ENCODE results near the gene KDM7A. TPM values are rescaled to one million over a fixed set of nuclear protein-coding genes. Genes with fewer than 3 reads are reported as not detected.

The KDM7A gene
- total and polyA plus RNA-seq, 12 donors, result 2.7 to 16.4 (median 11.8) TPM

DNA sequence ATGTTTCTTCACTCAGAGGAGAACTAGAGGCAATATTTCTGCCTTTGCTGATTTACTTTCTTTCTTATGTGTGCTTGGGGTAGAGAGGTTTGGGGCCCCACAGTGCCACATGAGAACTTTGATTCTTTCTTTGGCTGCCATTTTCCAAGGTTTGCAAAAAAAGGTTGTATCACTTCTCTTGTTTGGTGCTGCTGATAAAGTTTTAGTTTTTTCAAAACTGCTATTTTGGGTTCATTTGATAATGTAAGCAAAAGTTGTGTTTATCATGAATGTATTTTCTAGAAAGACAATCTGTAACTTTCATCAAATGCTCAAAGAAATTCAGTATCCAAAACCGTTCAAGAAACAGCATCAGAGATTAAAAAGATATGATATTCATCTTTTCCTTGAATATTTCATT is 83.4 kb downstream of the KDM7A start:
- 76 to 81% methylated on average over 1 of the region's 1 CpG for WGBS, 2 donors
- ATAC-seq, result no peak
- TF ChIP-seq, protein P1, sequence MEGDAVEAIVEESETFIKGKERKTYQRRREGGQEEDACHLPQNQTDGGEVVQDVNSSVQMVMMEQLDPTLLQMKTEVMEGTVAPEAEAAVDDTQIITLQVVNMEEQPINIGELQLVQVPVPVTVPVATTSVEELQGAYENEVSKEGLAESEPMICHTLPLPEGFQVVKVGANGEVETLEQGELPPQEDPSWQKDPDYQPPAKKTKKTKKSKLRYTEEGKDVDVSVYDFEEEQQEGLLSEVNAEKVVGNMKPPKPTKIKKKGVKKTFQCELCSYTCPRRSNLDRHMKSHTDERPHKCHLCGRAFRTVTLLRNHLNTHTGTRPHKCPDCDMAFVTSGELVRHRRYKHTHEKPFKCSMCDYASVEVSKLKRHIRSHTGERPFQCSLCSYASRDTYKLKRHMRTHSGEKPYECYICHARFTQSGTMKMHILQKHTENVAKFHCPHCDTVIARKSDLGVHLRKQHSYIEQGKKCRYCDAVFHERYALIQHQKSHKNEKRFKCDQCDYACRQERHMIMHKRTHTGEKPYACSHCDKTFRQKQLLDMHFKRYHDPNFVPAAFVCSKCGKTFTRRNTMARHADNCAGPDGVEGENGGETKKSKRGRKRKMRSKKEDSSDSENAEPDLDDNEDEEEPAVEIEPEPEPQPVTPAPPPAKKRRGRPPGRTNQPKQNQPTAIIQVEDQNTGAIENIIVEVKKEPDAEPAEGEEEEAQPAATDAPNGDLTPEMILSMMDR (IDR thresholded peaks at IDR 0.05), result no peak
- Histone ChIP-seq H3K27me3 (no peaks in the 10 kb centered on the region), H3K4me3 (no peak overlapping the region), H3K9me3 (no peaks in the 10 kb centered on the region), H3K27ac (no peak overlapping the region), H3K36me3 (peaks cover 0 to 100% (median 77%) of the 10 kb centered on the region in 9 donors), H3K4me1 (no peaks in the 10 kb centered on the region)
- DNase-seq, result no peak
- intact Hi-C loops (cut with DNase I), result no loop called here

DNA sequence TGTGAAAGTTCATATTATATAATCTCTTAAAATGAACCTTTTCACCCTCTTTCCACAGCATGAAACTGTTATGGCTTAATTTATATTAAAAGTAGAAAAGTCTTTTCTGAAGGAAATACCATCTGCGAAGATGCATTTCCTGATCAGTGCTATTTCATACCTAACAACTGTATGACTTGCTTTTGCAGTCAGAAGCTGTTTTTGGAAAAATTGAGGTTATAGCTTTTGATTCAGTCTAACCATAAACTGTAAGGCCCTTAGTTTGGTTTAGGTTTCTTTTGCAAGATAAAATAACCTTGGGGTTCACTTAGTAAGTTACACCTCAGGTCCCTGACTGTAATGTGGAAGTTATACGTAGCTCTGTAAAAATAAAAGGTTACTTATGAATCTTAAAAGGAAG is 91.3 kb downstream of the KDM7A start:
- DNase-seq (no peak), ATAC-seq (no peak)
- 72 to 76% methylated on average over 2 of the region's 2 CpGs for WGBS, 2 donors
- H3K4me3 ChIP-seq, result no peak overlapping the region
- H3K9me3 ChIP-seq, result no peaks in the 10 kb centered on the region
- peaks cover 0 to 41% (median 10%) of the 10 kb centered on the region in 9 donors for H3K36me3 ChIP-seq
- TF ChIP-seq, protein P1 (IDR thresholded peaks at IDR 0.05), result no peak
- no peaks in the 10 kb centered on the region for H3K27me3 ChIP-seq
- H3K27ac ChIP-seq, result no peak overlapping the region
- intact Hi-C loops (cut with DNase I), result no loop called here
- H3K4me1 ChIP-seq, result peaks cover 0 to 25% (median 0%) of the 10 kb centered on the region in 9 donors

DNA sequence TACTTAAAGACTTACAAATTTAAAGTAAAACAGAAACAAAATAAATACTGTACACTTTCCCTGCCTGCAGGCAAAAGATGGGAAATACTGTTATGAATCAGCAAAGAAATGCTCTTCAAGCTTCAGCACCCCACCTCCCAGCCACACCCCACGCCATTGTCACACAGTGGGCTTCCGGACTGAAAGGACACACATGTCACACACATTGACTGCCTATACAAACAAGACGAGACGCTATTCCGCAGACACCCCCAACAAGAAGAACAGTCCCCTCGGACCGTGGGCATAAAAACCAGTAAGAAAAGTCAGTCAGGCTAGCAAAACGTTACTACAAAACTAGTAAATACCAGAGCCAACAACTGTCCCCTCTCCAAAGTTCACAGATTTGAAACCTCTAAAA is 91.8 kb downstream of the KDM7A start:
- TF ChIP-seq, protein P1 (IDR thresholded peaks at IDR 0.05), result no peak
- ATAC-seq (peak in 2 of 8 donors; percentile 37 to 55), DNase-seq (no peak)
- no peak overlapping the region for H3K27ac ChIP-seq
- H3K4me1 ChIP-seq, result peaks cover 0 to 25% (median 0%) of the 10 kb centered on the region in 9 donors
- no peaks in the 10 kb centered on the region for H3K9me3 ChIP-seq
- intact Hi-C loops (cut with DNase I), result no loop called here
- peaks cover 0 to 36% (median 10%) of the 10 kb centered on the region in 9 donors for H3K36me3 ChIP-seq
- WGBS, 2 donors, result 57 to 62% methylated on average over 8 of the region's 8 CpGs
- no peaks in the 10 kb centered on the region for H3K27me3 ChIP-seq
- no peak overlapping the region for H3K4me3 ChIP-seq

DNA sequence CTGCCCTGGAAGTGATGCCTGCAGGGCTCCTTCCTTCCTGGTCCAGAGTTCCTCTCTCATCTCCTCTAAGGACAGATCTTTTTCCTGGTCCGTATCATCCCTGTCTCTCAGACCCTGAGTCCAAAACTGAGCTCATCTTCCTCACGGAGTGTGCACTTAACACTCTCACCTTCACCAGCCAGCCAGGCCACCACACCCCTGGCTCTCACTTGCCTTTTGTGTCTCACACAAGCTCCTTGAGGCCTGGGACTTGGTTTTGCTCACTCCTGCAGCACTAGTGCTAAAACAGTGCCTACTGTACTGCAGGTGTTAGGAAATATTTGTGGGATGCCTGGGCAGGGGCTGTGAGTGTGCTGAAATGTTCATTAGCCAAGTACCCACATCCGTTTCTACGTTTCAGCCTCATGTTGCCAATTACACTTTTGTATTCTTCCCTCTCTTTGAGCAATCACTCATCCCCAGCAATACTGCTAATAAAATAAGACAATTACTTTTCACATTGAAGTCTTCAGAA is 92.6 kb downstream of the KDM7A start:
- H3K27ac ChIP-seq, result no peak overlapping the region
- no peak overlapping the region for H3K4me3 ChIP-seq
- 82 to 90% methylated on average over 4 of the region's 4 CpGs for WGBS, 2 donors
- H3K4me1 ChIP-seq, result peaks cover 0 to 25% (median 0%) of the 10 kb centered on the region in 9 donors
- TF ChIP-seq, protein P1 (IDR thresholded peaks at IDR 0.05), result no peak
- H3K36me3 ChIP-seq, result peaks cover 0 to 30% (median 2%) of the 10 kb centered on the region in 9 donors
- ATAC-seq (peak in 1 of 8 donors; percentile 33), DNase-seq (no peak)
- no peaks in the 10 kb centered on the region for H3K9me3 ChIP-seq
- intact Hi-C loops (cut with DNase I), result no loop called here
- H3K27me3 ChIP-seq, result no peaks in the 10 kb centered on the region

All from heart right ventricle (tissue), 16 donors.